Measurements from ENCODE around the gene MYO1D. TPM values are rescaled to one million over a fixed set of nuclear protein-coding genes. Genes with fewer than 3 reads are reported as not detected.
"Not testable (repeated sequence)": the region's sequence is repeated elsewhere in the genome, so short reads cannot be mapped to it uniquely, and the experiment has no call there.

The MYO1D gene
- total RNA-seq, 1 donor from 2014 or later, result 18.0 TPM

DNA sequence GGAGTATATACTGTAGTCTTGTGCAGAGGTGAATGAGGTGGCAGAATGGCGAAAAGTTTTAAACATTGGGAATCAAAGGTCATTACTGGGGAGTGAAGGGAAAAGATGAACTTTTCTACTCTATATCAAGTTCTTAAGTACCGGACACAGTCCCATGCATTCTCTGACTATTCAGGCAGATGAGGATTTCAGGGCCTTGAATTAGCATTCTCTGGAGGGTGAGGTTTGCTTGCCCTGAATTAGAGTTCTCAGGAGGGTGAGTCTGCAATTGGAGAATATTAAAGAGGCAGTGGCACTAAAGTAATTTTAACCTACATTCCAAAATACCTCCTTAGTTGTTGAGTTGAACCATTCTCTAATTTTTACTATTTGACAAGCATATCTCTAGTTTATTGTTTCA lies 423.6 kb downstream of the MYO1D start:
- FAIRE-seq (no peak), DNase-seq (ENCODE audit: low read depth) (no peak)
- Histone ChIP-seq H3K9ac (ENCODE audit: low read length) (no peak overlapping the region), H3K9me3 (ENCODE audit: insufficient read depth, low read depth, low read length) (no peaks in the 10 kb centered on the region), H3K4me1 (ENCODE audit: insufficient read depth, low read length) (no peaks in the 10 kb centered on the region), H3K4me2 (ENCODE audit: low read length) (no peak overlapping the region), H4K20me1 (ENCODE audit: insufficient read depth, low read length) (peaks cover 84% of the 10 kb centered on the region), H3K27me3 (ENCODE audit: insufficient read depth, low read length) (no peaks in the 10 kb centered on the region), H2AFZ (ENCODE audit: low read depth, low read length) (no peak overlapping the region), H3K36me3 (ENCODE audit: insufficient read depth, low read length) (peaks cover 55% of the 10 kb centered on the region), H3K27ac (ENCODE audit: low read depth, low read length) (no peak overlapping the region), H3K79me2 (ENCODE audit: insufficient read depth, low read length) (peaks cover 90% of the 10 kb centered on the region), H3K4me3 (ENCODE audit: insufficient read depth, low read depth, low read length) (no peak overlapping the region)
- no peaks in the 10 kb centered on the region for H3K9me3 Mint-ChIP-seq (ENCODE audit: unreplicated experiment)
- peaks cover 7% of the 10 kb centered on the region for H3K36me3 Mint-ChIP-seq (ENCODE audit: low read depth, unreplicated experiment)
- TF ChIP-seq EZH2 (IDR thresholded peaks at IDR 0.05; ENCODE audit: insufficient read depth, low read length), result no peak
- TF ChIP-seq, protein P1, sequence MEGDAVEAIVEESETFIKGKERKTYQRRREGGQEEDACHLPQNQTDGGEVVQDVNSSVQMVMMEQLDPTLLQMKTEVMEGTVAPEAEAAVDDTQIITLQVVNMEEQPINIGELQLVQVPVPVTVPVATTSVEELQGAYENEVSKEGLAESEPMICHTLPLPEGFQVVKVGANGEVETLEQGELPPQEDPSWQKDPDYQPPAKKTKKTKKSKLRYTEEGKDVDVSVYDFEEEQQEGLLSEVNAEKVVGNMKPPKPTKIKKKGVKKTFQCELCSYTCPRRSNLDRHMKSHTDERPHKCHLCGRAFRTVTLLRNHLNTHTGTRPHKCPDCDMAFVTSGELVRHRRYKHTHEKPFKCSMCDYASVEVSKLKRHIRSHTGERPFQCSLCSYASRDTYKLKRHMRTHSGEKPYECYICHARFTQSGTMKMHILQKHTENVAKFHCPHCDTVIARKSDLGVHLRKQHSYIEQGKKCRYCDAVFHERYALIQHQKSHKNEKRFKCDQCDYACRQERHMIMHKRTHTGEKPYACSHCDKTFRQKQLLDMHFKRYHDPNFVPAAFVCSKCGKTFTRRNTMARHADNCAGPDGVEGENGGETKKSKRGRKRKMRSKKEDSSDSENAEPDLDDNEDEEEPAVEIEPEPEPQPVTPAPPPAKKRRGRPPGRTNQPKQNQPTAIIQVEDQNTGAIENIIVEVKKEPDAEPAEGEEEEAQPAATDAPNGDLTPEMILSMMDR (IDR thresholded peaks at IDR 0.05; ENCODE audit: insufficient read depth, low read depth, low read length), result no peak
- H3K27me3 Mint-ChIP-seq (ENCODE audit: low read depth, unreplicated experiment), result no peaks in the 10 kb centered on the region
- H3K27ac Mint-ChIP-seq (ENCODE audit: unreplicated experiment), result no peak overlapping the region
- H3K4me3 Mint-ChIP-seq (ENCODE audit: unreplicated experiment), result no peak overlapping the region
- peaks cover 6% of the 10 kb centered on the region for H3K4me1 Mint-ChIP-seq (ENCODE audit: low read depth, unreplicated experiment)

DNA sequence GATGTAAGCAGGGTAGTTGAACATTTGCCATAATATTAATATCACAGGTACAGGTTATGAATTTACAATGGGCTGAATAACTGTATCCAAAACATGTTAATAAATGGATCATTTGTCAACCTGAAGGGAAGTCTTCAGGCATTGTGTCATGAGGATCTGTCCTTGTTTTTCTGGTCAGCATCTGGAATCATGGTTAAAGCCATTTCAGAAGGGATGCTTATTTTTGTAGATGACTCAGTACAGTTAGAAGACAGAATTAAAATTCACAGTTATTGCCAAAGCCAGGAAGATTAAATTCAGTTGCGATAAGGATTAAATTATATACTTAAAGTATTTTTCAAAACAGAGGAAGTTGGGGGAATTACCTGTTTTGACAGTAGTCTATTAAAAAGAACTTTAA lies 424.6 kb downstream of the MYO1D start:
- TF ChIP-seq, protein P1 (IDR thresholded peaks at IDR 0.05; ENCODE audit: insufficient read depth, low read depth, low read length), result no peak
- no peak for TF ChIP-seq EZH2 (IDR thresholded peaks at IDR 0.05; ENCODE audit: insufficient read depth, low read length)
- no peak overlapping the region for H3K4me3 ChIP-seq (ENCODE audit: insufficient read depth, low read depth, low read length)
- H3K27me3 ChIP-seq (ENCODE audit: insufficient read depth, low read length), result no peaks in the 10 kb centered on the region
- no peaks in the 10 kb centered on the region for H3K9me3 ChIP-seq (ENCODE audit: insufficient read depth, low read depth, low read length)
- H3K4me2 ChIP-seq (ENCODE audit: low read length), result no peak overlapping the region
- H3K36me3 ChIP-seq (ENCODE audit: insufficient read depth, low read length), result peaks cover 52% of the 10 kb centered on the region
- no peak overlapping the region for H3K9ac ChIP-seq (ENCODE audit: low read length)
- Mint-ChIP-seq H3K27me3 (ENCODE audit: low read depth, unreplicated experiment) (no peaks in the 10 kb centered on the region), H3K27ac (ENCODE audit: unreplicated experiment) (no peak overlapping the region), H3K36me3 (ENCODE audit: low read depth, unreplicated experiment) (peaks cover 10% of the 10 kb centered on the region), H3K9me3 (ENCODE audit: unreplicated experiment) (no peaks in the 10 kb centered on the region), H3K4me3 (ENCODE audit: unreplicated experiment) (no peak overlapping the region), H3K4me1 (ENCODE audit: low read depth, unreplicated experiment) (peaks cover 6% of the 10 kb centered on the region)
- DNase-seq (ENCODE audit: low read depth) (peak; percentile 53), FAIRE-seq (no peak)
- H3K27ac ChIP-seq (ENCODE audit: low read depth, low read length), result no peak overlapping the region
- H4K20me1 ChIP-seq (ENCODE audit: insufficient read depth, low read length), result peaks cover 81% of the 10 kb centered on the region
- H2AFZ ChIP-seq (ENCODE audit: low read depth, low read length), result no peak overlapping the region
- H3K79me2 ChIP-seq (ENCODE audit: insufficient read depth, low read length), result peaks cover 91% of the 10 kb centered on the region
- H3K4me1 ChIP-seq (ENCODE audit: insufficient read depth, low read length), result no peaks in the 10 kb centered on the region

DNA sequence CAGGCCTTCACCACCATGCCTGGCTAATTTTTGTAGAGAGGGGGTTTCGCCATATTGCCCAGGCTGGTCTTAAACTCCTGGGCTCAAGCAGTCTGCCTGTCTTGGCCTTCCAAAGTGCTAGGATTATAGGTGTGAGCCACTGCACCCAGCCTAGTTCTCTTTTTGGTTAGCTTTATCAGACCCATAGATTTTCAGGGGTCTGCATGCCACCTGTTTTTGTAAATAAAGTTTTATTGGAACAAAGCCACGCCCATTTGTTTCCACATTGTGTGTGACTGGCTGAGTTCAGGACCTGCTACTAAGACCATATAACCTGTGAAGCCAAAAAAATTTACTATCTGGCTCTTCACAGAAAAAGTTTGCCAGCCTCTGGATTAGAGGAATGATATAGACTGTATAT lies 425.0 kb downstream of the MYO1D start:
- Histone ChIP-seq H4K20me1 (ENCODE audit: insufficient read depth, low read length) (peaks cover 81% of the 10 kb centered on the region), H2AFZ (ENCODE audit: low read depth, low read length) (no peak overlapping the region), H3K79me2 (ENCODE audit: insufficient read depth, low read length) (peaks cover 91% of the 10 kb centered on the region), H3K4me1 (ENCODE audit: insufficient read depth, low read length) (no peaks in the 10 kb centered on the region), H3K27ac (ENCODE audit: low read depth, low read length) (no peak overlapping the region), H3K4me3 (ENCODE audit: insufficient read depth, low read depth, low read length) (no peak overlapping the region), H3K9me3 (ENCODE audit: insufficient read depth, low read depth, low read length) (no peaks in the 10 kb centered on the region), H3K9ac (ENCODE audit: low read length) (no peak overlapping the region), H3K4me2 (ENCODE audit: low read length) (no peak overlapping the region), H3K36me3 (ENCODE audit: insufficient read depth, low read length) (peaks cover 54% of the 10 kb centered on the region), H3K27me3 (ENCODE audit: insufficient read depth, low read length) (no peaks in the 10 kb centered on the region)
- FAIRE-seq (no peak), DNase-seq (ENCODE audit: low read depth) (no peak)
- peaks cover 12% of the 10 kb centered on the region for H3K36me3 Mint-ChIP-seq (ENCODE audit: low read depth, unreplicated experiment)
- H3K27ac Mint-ChIP-seq (ENCODE audit: unreplicated experiment), result no peak overlapping the region
- no peaks in the 10 kb centered on the region for H3K27me3 Mint-ChIP-seq (ENCODE audit: low read depth, unreplicated experiment)
- no peak overlapping the region for H3K4me3 Mint-ChIP-seq (ENCODE audit: unreplicated experiment)
- H3K9me3 Mint-ChIP-seq (ENCODE audit: unreplicated experiment), result no peaks in the 10 kb centered on the region
- TF ChIP-seq EZH2 (IDR thresholded peaks at IDR 0.05; ENCODE audit: insufficient read depth, low read length), result no peak
- TF ChIP-seq, protein P1 (IDR thresholded peaks at IDR 0.05; ENCODE audit: insufficient read depth, low read depth, low read length), result no peak
- peaks cover 10% of the 10 kb centered on the region for H3K4me1 Mint-ChIP-seq (ENCODE audit: low read depth, unreplicated experiment)

DNA sequence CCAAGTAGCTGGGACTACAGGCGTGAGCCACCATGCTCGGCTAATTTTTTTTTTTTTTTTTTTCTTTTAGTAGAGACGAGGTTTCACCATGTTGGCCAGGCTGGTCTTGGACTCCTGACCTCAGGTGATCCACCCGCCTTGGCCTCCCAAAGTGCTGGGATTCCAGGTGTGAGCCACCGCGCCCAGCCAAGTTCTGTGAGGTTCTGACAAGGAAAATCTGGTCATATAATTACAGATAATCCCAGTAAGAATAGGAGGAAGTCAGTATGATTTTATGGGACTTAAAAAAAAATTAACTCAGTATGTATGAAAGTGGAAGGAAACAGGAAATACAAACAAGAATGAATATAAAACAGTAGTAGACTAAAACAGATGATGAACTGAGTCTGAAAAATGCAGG lies 426.5 kb downstream of the MYO1D start:
- Histone ChIP-seq H3K36me3 (ENCODE audit: insufficient read depth, low read length) (peaks cover 52% of the 10 kb centered on the region), H3K79me2 (ENCODE audit: insufficient read depth, low read length) (peaks cover 98% of the 10 kb centered on the region), H4K20me1 (ENCODE audit: insufficient read depth, low read length) (peaks cover 93% of the 10 kb centered on the region)
- Mint-ChIP-seq H3K4me1 (ENCODE audit: low read depth, unreplicated experiment) (peaks cover 17% of the 10 kb centered on the region), H3K36me3 (ENCODE audit: low read depth, unreplicated experiment) (peaks cover 11% of the 10 kb centered on the region)
- not testable (repeated sequence) for FAIRE-seq; H3K27ac ChIP-seq (ENCODE audit: low read depth, low read length); H3K27me3 ChIP-seq (ENCODE audit: insufficient read depth, low read length); H3K4me2 ChIP-seq (ENCODE audit: low read length); H3K27me3 Mint-ChIP-seq (ENCODE audit: low read depth, unreplicated experiment); H3K4me3 Mint-ChIP-seq (ENCODE audit: unreplicated experiment); H2AFZ ChIP-seq (ENCODE audit: low read depth, low read length); DNase-seq (ENCODE audit: low read depth); H3K9me3 ChIP-seq (ENCODE audit: insufficient read depth, low read depth, low read length); H3K4me3 ChIP-seq (ENCODE audit: insufficient read depth, low read depth, low read length); H3K9ac ChIP-seq (ENCODE audit: low read length); H3K9me3 Mint-ChIP-seq (ENCODE audit: unreplicated experiment); H3K27ac Mint-ChIP-seq (ENCODE audit: unreplicated experiment); H3K4me1 ChIP-seq (ENCODE audit: insufficient read depth, low read length)
